ENCODE measurements around the gene CCDC148.

DNA sequence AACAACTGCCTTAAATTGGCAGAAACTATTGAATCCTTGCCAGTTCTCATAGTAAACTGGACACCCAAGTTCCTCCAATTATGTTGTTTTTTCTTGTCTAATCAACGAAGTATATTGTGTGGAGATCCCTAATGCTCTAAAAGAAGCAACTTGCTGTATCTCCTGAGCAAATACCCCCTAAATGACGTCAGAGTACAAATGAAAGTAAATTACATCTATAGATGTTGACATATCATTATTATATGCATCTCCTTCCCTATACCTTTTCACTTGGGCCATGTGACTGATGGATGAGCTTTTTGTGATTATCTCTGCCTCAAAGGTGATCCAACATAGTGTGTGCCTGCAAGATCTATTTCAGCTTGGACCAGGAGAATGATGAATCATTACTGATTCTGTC is 159.4 kb downstream of the CCDC148 start:
- TF ChIP-seq, protein P1, sequence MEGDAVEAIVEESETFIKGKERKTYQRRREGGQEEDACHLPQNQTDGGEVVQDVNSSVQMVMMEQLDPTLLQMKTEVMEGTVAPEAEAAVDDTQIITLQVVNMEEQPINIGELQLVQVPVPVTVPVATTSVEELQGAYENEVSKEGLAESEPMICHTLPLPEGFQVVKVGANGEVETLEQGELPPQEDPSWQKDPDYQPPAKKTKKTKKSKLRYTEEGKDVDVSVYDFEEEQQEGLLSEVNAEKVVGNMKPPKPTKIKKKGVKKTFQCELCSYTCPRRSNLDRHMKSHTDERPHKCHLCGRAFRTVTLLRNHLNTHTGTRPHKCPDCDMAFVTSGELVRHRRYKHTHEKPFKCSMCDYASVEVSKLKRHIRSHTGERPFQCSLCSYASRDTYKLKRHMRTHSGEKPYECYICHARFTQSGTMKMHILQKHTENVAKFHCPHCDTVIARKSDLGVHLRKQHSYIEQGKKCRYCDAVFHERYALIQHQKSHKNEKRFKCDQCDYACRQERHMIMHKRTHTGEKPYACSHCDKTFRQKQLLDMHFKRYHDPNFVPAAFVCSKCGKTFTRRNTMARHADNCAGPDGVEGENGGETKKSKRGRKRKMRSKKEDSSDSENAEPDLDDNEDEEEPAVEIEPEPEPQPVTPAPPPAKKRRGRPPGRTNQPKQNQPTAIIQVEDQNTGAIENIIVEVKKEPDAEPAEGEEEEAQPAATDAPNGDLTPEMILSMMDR (IDR thresholded peaks at IDR 0.05; ENCODE audit: low read depth, low read length) = no peak
- no peak for TF ChIP-seq MYC (IDR thresholded peaks at IDR 0.05; ENCODE audit: low read depth, low read length)

Data from NB4 (cell line).